ENCODE measurements around the gene TGFBR2.

The TGFBR2 gene

GRCh38 chr3:30581067-30581585 lies 25.3 kb upstream of the TGFBR2 start:
- Histone ChIP-seq H2AFZ (ENCODE audit: low read depth, low read length) (no peak overlapping the region), H3K4me2 (ENCODE audit: low read length) (no peak overlapping the region), H3K9ac (ENCODE audit: low read length) (no peak overlapping the region), H3K4me1 (ENCODE audit: low read length) (peaks cover 14% of the 10 kb centered on the region), H3K9me3 (ENCODE audit: insufficient read depth, low read length) (no peaks in the 10 kb centered on the region), H4K20me1 (ENCODE audit: insufficient read depth, low read length) (no peaks in the 10 kb centered on the region), H3K36me3 (replicated peaks; ENCODE audit: low read depth, low read length) (no peaks in the 10 kb centered on the region), H3K4me3 (ENCODE audit: low read length) (no peak overlapping the region), H3K27me3 (ENCODE audit: low read depth, low read length) (no peaks in the 10 kb centered on the region), H3K79me2 (ENCODE audit: low read length) (no peaks in the 10 kb centered on the region), H3K27ac (ENCODE audit: low read length) (no peak overlapping the region)
- TF ChIP-seq CTCF (IDR thresholded peaks at IDR 0.05; ENCODE audit: low read depth, low read length): no peak
- TF ChIP-seq EZH2phosphoT487 (IDR thresholded peaks at IDR 0.05; ENCODE audit: low read depth): no peak

DNA sequence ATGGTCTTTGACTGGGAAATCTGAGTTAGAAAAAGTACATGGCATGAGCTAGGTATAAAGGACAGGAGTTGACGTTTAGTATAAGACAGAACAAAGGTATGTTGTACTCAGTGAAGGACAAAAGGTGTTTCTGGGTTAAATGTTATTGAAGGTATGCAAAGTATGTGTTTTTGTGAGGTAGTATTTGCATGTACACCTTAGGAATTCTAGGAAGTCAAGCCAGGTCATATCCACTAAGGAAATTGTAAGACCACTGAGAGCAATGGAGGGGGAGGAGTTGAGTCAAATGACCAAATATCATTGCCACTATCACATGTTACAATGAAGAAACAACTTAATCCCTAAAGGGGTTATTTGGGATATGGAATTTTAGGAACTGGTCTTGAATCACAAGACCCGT lies 24.4 kb upstream of the TGFBR2 start:
- no peak overlapping the region for H2AFZ ChIP-seq (ENCODE audit: low read depth, low read length)
- peaks cover 14% of the 10 kb centered on the region for H3K4me1 ChIP-seq (ENCODE audit: low read length)
- no peaks in the 10 kb centered on the region for H3K36me3 ChIP-seq (replicated peaks; ENCODE audit: low read depth, low read length)
- no peak overlapping the region for H3K9ac ChIP-seq (ENCODE audit: low read length)
- no peak overlapping the region for H3K4me3 ChIP-seq (ENCODE audit: low read length)
- no peaks in the 10 kb centered on the region for H4K20me1 ChIP-seq (ENCODE audit: insufficient read depth, low read length)
- no peaks in the 10 kb centered on the region for H3K9me3 ChIP-seq (ENCODE audit: insufficient read depth, low read length)
- H3K79me2 ChIP-seq (ENCODE audit: low read length): no peaks in the 10 kb centered on the region
- H3K4me2 ChIP-seq (ENCODE audit: low read length): no peak overlapping the region
- no peaks in the 10 kb centered on the region for H3K27me3 ChIP-seq (ENCODE audit: low read depth, low read length)
- H3K27ac ChIP-seq (ENCODE audit: low read length): no peak overlapping the region
- TF ChIP-seq EZH2phosphoT487 (IDR thresholded peaks at IDR 0.05; ENCODE audit: low read depth): no peak

DNA sequence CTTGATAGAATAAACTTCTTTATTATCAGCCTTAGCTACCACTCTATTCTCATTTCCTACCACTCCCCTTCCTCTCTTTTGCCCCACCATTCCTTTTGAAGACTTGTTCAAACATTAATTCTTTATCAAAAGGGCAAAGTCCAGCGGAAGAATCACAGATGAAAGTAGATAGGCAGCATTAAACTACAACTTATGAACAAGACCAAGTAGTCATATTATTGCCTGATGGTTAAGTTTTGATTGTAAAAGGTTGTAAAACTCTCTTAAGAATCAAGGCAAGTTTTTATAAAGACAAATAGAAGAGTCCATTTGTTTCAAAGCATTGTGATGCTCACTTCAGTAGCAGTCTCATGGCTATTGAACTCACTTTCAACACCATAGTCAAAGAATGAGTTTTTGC lies 22.4 kb upstream of the TGFBR2 start:
- TF ChIP-seq EZH2phosphoT487 (IDR thresholded peaks at IDR 0.05; ENCODE audit: low read depth) (no peak), CTCF (IDR thresholded peaks at IDR 0.05; ENCODE audit: low read depth, low read length) (no peak)
- Histone ChIP-seq H2AFZ (ENCODE audit: low read depth, low read length) (no peak overlapping the region), H3K4me1 (ENCODE audit: low read length) (no peaks in the 10 kb centered on the region), H3K27ac (ENCODE audit: low read length) (no peak overlapping the region), H4K20me1 (ENCODE audit: insufficient read depth, low read length) (no peaks in the 10 kb centered on the region), H3K79me2 (ENCODE audit: low read length) (no peaks in the 10 kb centered on the region), H3K4me2 (ENCODE audit: low read length) (no peak overlapping the region), H3K9ac (ENCODE audit: low read length) (no peak overlapping the region), H3K9me3 (ENCODE audit: insufficient read depth, low read length) (no peaks in the 10 kb centered on the region), H3K4me3 (ENCODE audit: low read length) (no peak overlapping the region), H3K27me3 (ENCODE audit: low read depth, low read length) (no peaks in the 10 kb centered on the region), H3K36me3 (replicated peaks; ENCODE audit: low read depth, low read length) (no peaks in the 10 kb centered on the region)

GRCh38 chr3:30585654-30586053 lies 20.7 kb upstream of the TGFBR2 start:
- Histone ChIP-seq H3K27me3 (ENCODE audit: low read depth, low read length) (no peaks in the 10 kb centered on the region), H3K4me2 (ENCODE audit: low read length) (no peak overlapping the region), H3K36me3 (replicated peaks; ENCODE audit: low read depth, low read length) (no peaks in the 10 kb centered on the region), H3K4me1 (ENCODE audit: low read length) (no peaks in the 10 kb centered on the region), H3K9me3 (ENCODE audit: insufficient read depth, low read length) (no peaks in the 10 kb centered on the region), H3K4me3 (ENCODE audit: low read length) (no peak overlapping the region), H3K9ac (ENCODE audit: low read length) (no peak overlapping the region), H2AFZ (ENCODE audit: low read depth, low read length) (no peak overlapping the region), H4K20me1 (ENCODE audit: insufficient read depth, low read length) (no peaks in the 10 kb centered on the region), H3K27ac (ENCODE audit: low read length) (no peak overlapping the region), H3K79me2 (ENCODE audit: low read length) (no peaks in the 10 kb centered on the region)
- TF ChIP-seq CTCF (IDR thresholded peaks at IDR 0.05; ENCODE audit: low read depth, low read length) (no peak), EZH2phosphoT487 (IDR thresholded peaks at IDR 0.05; ENCODE audit: low read depth) (no peak)
